Measurements from ENCODE around the gene IL1RAPL2.

GRCh38 chrX:105533951-105534350, 968.0 kb downstream of the IL1RAPL2 start:
- TF ChIP-seq, protein P1, sequence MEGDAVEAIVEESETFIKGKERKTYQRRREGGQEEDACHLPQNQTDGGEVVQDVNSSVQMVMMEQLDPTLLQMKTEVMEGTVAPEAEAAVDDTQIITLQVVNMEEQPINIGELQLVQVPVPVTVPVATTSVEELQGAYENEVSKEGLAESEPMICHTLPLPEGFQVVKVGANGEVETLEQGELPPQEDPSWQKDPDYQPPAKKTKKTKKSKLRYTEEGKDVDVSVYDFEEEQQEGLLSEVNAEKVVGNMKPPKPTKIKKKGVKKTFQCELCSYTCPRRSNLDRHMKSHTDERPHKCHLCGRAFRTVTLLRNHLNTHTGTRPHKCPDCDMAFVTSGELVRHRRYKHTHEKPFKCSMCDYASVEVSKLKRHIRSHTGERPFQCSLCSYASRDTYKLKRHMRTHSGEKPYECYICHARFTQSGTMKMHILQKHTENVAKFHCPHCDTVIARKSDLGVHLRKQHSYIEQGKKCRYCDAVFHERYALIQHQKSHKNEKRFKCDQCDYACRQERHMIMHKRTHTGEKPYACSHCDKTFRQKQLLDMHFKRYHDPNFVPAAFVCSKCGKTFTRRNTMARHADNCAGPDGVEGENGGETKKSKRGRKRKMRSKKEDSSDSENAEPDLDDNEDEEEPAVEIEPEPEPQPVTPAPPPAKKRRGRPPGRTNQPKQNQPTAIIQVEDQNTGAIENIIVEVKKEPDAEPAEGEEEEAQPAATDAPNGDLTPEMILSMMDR (IDR thresholded peaks at IDR 0.05; ENCODE audit: insufficient read depth, low read length, poor library complexity, severe bottlenecking), result no peak
- no peak for TF ChIP-seq EZH2phosphoT487 (conservative IDR thresholded peaks at IDR 0.05; ENCODE audit: low read length)

Measured in SU-DHL-6 (cell line).